Measurements from ENCODE around the gene MDH1.
A peak's percentile ranks its signal among the peaks of the same experiment; 100 is the strongest.
"Not testable (repeated sequence)": the region's sequence is repeated elsewhere in the genome, so short reads cannot be mapped to it uniquely, and the experiment has no call there.

The MDH1 gene

GRCh38 chr2:63588385-63589147, at the start of gene MDH1, which contains the start of gene WDPCP:
Gene MDH1 (plus strand): TSS chr2:63588963. CDS start chr2:63589044, 81 bp downstream.
Gene WDPCP (minus strand): TSS chr2:63588477. CDS start chr2:63588271, 206 bp downstream.
- no peaks in the 10 kb centered on the region for H3K27me3 Mint-ChIP-seq
- H3K36me3 Mint-ChIP-seq (ENCODE audit: low read depth), result peaks cover 28% of the 10 kb centered on the region
- peaks cover 53% of the 10 kb centered on the region for H3K4me1 Mint-ChIP-seq (ENCODE audit: low read depth)
- no peaks in the 10 kb centered on the region for H3K9me3 Mint-ChIP-seq
- peak within 1 kb of the TSS; percentile 97 for H3K27ac Mint-ChIP-seq
- peak within 1 kb of the TSS; percentile 95 for H3K4me3 Mint-ChIP-seq

DNA sequence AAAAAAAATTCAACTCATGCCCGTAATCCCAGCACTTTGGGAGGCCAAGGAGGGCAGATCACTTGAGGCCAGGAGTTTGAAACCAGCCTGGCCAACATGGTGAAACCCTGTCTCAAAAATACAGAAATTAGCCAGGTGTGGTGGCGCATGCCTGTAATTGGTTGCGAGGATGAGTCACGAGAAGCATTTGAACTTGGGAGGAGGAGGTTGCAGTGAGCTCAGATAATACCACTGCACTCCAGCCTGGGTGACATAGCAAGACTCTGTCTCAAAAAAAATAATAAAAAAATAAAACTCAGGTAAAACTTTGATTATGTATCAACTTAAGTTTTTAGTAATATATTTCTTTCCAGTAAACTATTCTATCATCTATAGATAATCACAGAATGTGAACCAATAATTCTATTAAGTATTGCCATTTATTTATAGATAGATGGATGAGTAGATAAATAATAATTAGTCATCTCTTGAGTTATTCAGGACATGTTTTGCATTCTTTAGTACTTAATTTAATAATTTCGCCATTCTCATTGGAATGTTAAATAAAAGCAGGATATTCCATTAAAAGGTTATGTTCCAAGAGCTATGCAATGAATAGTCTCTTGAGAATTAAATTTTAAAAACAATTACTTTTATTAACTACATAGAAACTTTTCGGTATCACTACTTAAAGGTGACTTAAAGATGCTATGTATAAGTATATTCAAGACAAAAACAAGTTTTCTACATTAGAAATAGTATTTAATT, 49.2 kb upstream of the MDH1 start:
- Mint-ChIP-seq H3K4me1 (ENCODE audit: low read depth) (no peaks in the 10 kb centered on the region), H3K36me3 (ENCODE audit: low read depth) (peaks cover 12% of the 10 kb centered on the region), H3K27me3 (no peaks in the 10 kb centered on the region), H3K27ac (no peak overlapping the region), H3K4me3 (no peak overlapping the region), H3K9me3 (peaks cover 5% of the 10 kb centered on the region)

GRCh38 chr2:63544017-63544627, 44.6 kb upstream of the MDH1 start:
- Mint-ChIP-seq H3K36me3 (ENCODE audit: low read depth) (peaks cover 9% of the 10 kb centered on the region), H3K9me3 (peaks cover 7% of the 10 kb centered on the region), H3K4me1 (ENCODE audit: low read depth) (no peaks in the 10 kb centered on the region), H3K27ac (no peak overlapping the region), H3K27me3 (no peaks in the 10 kb centered on the region), H3K4me3 (no peak overlapping the region)

- Mint-ChIP-seq H3K4me1 (ENCODE audit: low read depth) (no peaks in the 10 kb centered on the region), H3K4me3 (no peak overlapping the region), H3K27ac (no peak overlapping the region)
These were observed 43.7 kb upstream of the MDH1 start for GRCh38 chr2:63545023-63545422.

GRCh38 chr2:63553049-63553448, 35.7 kb upstream of the MDH1 start:
- Mint-ChIP-seq H3K4me3 (no peak overlapping the region), H3K27ac (no peak overlapping the region), H3K4me1 (ENCODE audit: low read depth) (peaks cover 11% of the 10 kb centered on the region), H3K27me3 (no peaks in the 10 kb centered on the region), H3K36me3 (ENCODE audit: low read depth) (peaks cover 34% of the 10 kb centered on the region), H3K9me3 (peaks cover 21% of the 10 kb centered on the region)

More at GRCh38 chr2:63545023-63545422, 43.7 kb upstream of the MDH1 start:
- H3K27me3 Mint-ChIP-seq, result no peaks in the 10 kb centered on the region
- peaks cover 12% of the 10 kb centered on the region for H3K9me3 Mint-ChIP-seq
- H3K36me3 Mint-ChIP-seq (ENCODE audit: low read depth), result peaks cover 13% of the 10 kb centered on the region

- Mint-ChIP-seq H3K36me3 (ENCODE audit: low read depth) (peaks cover 46% of the 10 kb centered on the region), H3K4me3 (no peak overlapping the region), H3K9me3 (peaks cover 21% of the 10 kb centered on the region), H3K27ac (no peak overlapping the region), H3K4me1 (ENCODE audit: low read depth) (peaks cover 10% of the 10 kb centered on the region), H3K27me3 (no peaks in the 10 kb centered on the region)
These were observed 33.5 kb upstream of the MDH1 start for GRCh38 chr2:63555299-63555698.

GRCh38 chr2:63555931-63556330, 32.8 kb upstream of the MDH1 start:
- Mint-ChIP-seq H3K27me3 (no peaks in the 10 kb centered on the region), H3K9me3 (peaks cover 21% of the 10 kb centered on the region), H3K27ac (no peak overlapping the region), H3K36me3 (ENCODE audit: low read depth) (peaks cover 52% of the 10 kb centered on the region), H3K4me1 (ENCODE audit: low read depth) (peaks cover 8% of the 10 kb centered on the region), H3K4me3 (no peak overlapping the region)

- not testable (repeated sequence) for H3K27me3 Mint-ChIP-seq
- H3K27ac Mint-ChIP-seq, result peak overlapping the region; percentile 21
- peaks cover 63% of the 10 kb centered on the region for H3K36me3 Mint-ChIP-seq (ENCODE audit: low read depth)
These were observed 30.9 kb upstream of the MDH1 start for GRCh38 chr2:63557819-63558218.

GRCh38 chr2:63558922-63559321, 29.8 kb upstream of the MDH1 start:
- not testable (repeated sequence) for H3K27me3 Mint-ChIP-seq; H3K4me3 Mint-ChIP-seq; H3K27ac Mint-ChIP-seq; H3K4me1 Mint-ChIP-seq (ENCODE audit: low read depth)
- H3K36me3 Mint-ChIP-seq (ENCODE audit: low read depth), result peaks cover 70% of the 10 kb centered on the region
- H3K9me3 Mint-ChIP-seq, result peaks cover 21% of the 10 kb centered on the region

More at GRCh38 chr2:63557819-63558218, 30.9 kb upstream of the MDH1 start:
- not testable (repeated sequence) for H3K4me3 Mint-ChIP-seq; H3K4me1 Mint-ChIP-seq (ENCODE audit: low read depth)
- H3K9me3 Mint-ChIP-seq, result peaks cover 21% of the 10 kb centered on the region

- Mint-ChIP-seq H3K9me3 (peaks cover 21% of the 10 kb centered on the region), H3K27ac (no peak overlapping the region), H3K27me3 (no peaks in the 10 kb centered on the region), H3K4me1 (ENCODE audit: low read depth) (peaks cover 3% of the 10 kb centered on the region), H3K4me3 (no peak overlapping the region), H3K36me3 (ENCODE audit: low read depth) (peaks cover 53% of the 10 kb centered on the region)
These were observed 26.0 kb upstream of the MDH1 start for GRCh38 chr2:63562751-63563150.

DNA sequence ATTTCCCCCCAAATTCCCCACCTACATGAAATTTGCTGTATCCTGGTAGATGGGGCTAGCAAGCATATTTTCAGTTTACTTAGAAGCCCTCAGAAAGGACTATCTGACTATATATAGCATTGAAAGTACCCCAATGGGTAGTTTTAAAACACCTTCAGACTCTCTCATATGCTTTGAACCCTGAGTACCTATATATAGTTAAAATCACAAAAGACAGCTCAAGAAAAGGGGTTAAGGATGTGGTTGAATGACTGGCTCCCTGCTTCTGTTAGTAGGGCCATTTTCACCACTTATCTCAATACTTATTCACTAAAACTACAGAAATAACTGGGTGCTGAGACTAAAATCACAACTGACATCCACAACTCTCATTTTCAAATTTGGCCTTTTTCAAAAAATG, 19.0 kb upstream of the MDH1 start:
- H3K4me1 Mint-ChIP-seq (ENCODE audit: low read depth), result no peaks in the 10 kb centered on the region
- peaks cover 35% of the 10 kb centered on the region for H3K9me3 Mint-ChIP-seq
- H3K36me3 Mint-ChIP-seq (ENCODE audit: low read depth), result peaks cover 48% of the 10 kb centered on the region
- no peak overlapping the region for H3K27ac Mint-ChIP-seq
- no peaks in the 10 kb centered on the region for H3K27me3 Mint-ChIP-seq
- H3K4me3 Mint-ChIP-seq, result no peak overlapping the region

- no peak overlapping the region for H3K4me3 Mint-ChIP-seq
- H3K9me3 Mint-ChIP-seq, result peaks cover 28% of the 10 kb centered on the region
- peaks cover 43% of the 10 kb centered on the region for H3K36me3 Mint-ChIP-seq (ENCODE audit: low read depth)
- H3K27ac Mint-ChIP-seq, result no peak overlapping the region
- H3K27me3 Mint-ChIP-seq, result no peaks in the 10 kb centered on the region
- H3K4me1 Mint-ChIP-seq (ENCODE audit: low read depth), result no peaks in the 10 kb centered on the region
These were observed 17.5 kb upstream of the MDH1 start for GRCh38 chr2:63571291-63571690.

DNA sequence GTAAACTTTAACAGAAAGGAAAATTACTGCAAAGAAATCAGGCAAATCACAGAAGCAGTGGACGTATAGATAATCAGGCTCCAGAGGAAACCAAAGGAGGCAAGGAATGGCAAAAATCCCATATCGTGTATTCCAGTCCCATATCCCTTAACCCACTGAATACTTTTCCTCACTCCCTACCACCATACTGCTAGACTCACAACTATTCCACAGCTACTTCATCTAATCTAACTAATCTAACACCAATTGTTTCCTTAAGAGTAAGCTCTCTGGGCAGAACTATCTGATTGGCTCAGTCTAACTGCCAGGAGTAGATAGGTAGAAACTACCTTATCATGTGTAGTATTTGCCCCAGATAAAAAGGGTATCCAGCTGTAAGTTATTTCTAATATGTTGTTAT, 16.8 kb upstream of the MDH1 start:
- H3K27ac Mint-ChIP-seq, result no peak overlapping the region
- peaks cover 43% of the 10 kb centered on the region for H3K36me3 Mint-ChIP-seq (ENCODE audit: low read depth)
- no peaks in the 10 kb centered on the region for H3K27me3 Mint-ChIP-seq
- H3K4me1 Mint-ChIP-seq (ENCODE audit: low read depth), result no peaks in the 10 kb centered on the region
- peaks cover 26% of the 10 kb centered on the region for H3K9me3 Mint-ChIP-seq
- no peak overlapping the region for H3K4me3 Mint-ChIP-seq

GRCh38 chr2:63573026-63573425, 15.7 kb upstream of the MDH1 start:
- H3K4me3 Mint-ChIP-seq; H3K27me3 Mint-ChIP-seq; H3K4me1 Mint-ChIP-seq (ENCODE audit: low read depth); H3K27ac Mint-ChIP-seq: not testable (repeated sequence)
- Mint-ChIP-seq H3K36me3 (ENCODE audit: low read depth) (peaks cover 36% of the 10 kb centered on the region), H3K9me3 (peaks cover 21% of the 10 kb centered on the region)

DNA sequence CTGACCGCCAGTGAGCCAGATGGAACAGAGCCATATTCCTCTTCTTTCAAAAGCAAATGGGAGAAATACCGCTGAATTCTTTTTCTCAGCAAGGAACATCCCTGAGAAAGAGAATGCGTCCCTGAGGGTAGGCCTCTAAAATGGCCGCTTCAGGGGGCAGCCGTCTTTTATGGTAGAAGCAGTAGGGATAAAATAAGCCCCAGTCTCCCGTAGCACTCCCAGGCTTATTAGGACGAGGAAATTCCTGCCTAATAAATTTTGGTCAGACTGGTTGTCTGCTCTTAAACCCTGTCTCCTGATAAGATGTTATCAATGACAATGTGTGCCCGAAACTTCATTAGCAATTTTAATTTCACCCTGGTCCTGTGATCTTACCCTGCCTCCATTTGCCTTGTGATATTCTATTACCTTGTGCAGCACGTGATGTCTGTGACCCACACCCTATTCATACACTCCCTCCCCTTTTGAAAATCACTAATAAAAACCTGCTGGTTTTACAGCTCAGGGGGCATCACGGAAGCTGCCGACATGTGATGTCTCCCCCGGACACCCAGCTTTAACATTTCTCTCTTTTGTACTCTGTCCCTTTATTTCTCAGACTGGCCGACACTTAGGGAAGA, 14.9 kb upstream of the MDH1 start:
- Mint-ChIP-seq H3K36me3 (ENCODE audit: low read depth) (peaks cover 27% of the 10 kb centered on the region), H3K9me3 (peaks cover 16% of the 10 kb centered on the region)
- H3K27ac Mint-ChIP-seq; H3K27me3 Mint-ChIP-seq; H3K4me3 Mint-ChIP-seq; H3K4me1 Mint-ChIP-seq (ENCODE audit: low read depth): not testable (repeated sequence)
